Uterus (tissue), 2 donors: ENCODE results near the gene GFER.

Experiments used
- CTCF ChIP-seq, 4 experiments: fragments of 200-600 bp in 2 of 4; fragments of 450-650 bp in 2 of 4; sonication (generic) in 2 of 4; IDR thresholded peaks; one replicate each; pipeline ENCODE4 v1.5.1; 2016 to 2019; ENCODE audit warnings: antibody characterized with exemption in 4 of 4, mild to moderate bottlenecking in 2 of 4, moderate library complexity in 1 of 4
- POLR2A ChIP-seq, 2 donors: fragments of 450-650 bp; IDR thresholded peaks; one replicate each; pipeline ENCODE4 v1.6.1; 2016; ENCODE audit warnings: antibody characterized with exemption in 2 of 2, mild to moderate bottlenecking in 1 of 2, moderate library complexity in 1 of 2

- no peak for TF ChIP-seq CTCF (IDR thresholded peaks at IDR 0.05)
- no peak for TF ChIP-seq POLR2A (IDR thresholded peaks at IDR 0.05)
These were observed 24.7 kb downstream of the GFER start for GRCh38 chr16:2008631-2009163.
